ENCODE data around the gene RNASE11. TPM values are rescaled to one million over a fixed set of nuclear protein-coding genes. Genes with fewer than 3 reads are reported as not detected.
"Not testable (repeated sequence)": the region's sequence is repeated elsewhere in the genome, so short reads cannot be mapped to it uniquely, and the experiment has no call there.

The RNASE11 gene
- total RNA-seq, 2 experiments from 2014 or later, result not detected

DNA sequence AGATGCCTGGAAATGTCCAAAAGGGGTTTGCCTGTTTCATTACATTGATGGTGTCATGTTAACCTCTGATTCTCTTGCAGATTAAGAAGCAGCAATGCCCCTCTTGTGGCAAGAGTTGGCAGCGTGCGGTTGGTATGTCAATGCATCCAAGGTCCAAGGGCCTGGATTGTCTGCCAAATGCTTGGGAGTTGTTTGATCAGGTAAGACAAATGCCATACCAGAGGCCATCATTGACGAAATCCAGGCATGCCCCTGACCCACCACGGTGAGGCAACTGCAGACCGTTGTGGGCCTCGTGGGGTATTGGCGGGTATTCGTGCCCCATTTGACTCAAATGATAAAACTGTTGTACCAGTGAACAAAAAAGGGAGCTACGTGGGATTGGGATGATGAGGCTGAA is 14.8 kb upstream of the RNASE11 start:
- no peak overlapping the region for H3K4me2 ChIP-seq (ENCODE audit: low read length)
- intact Hi-C loops (cut with micrococcal nuclease; ENCODE audit: unreplicated experiment), result no loop called here
- H3K36me3 ChIP-seq (ENCODE audit: insufficient read depth, low read length), result no peaks in the 10 kb centered on the region
- no peaks in the 10 kb centered on the region for H4K20me1 ChIP-seq (ENCODE audit: insufficient read depth, low read length)
- H2AFZ ChIP-seq (ENCODE audit: low read length), result no peak overlapping the region
- H3K4me1 ChIP-seq (ENCODE audit: insufficient read depth, low read length, poor library complexity, severe bottlenecking), result no peaks in the 10 kb centered on the region
- no peaks in the 10 kb centered on the region for H3K9me2 ChIP-seq (ENCODE audit: insufficient read depth, low read length)
- H3K27ac ChIP-seq (ENCODE audit: low read depth, low read length, poor library complexity, severe bottlenecking), result no peak overlapping the region
- no peaks in the 10 kb centered on the region for H3K79me2 ChIP-seq (ENCODE audit: insufficient read depth, low read depth, low read length)
- H3K4me3 ChIP-seq (ENCODE audit: low read depth, low read length, poor library complexity, severe bottlenecking), result no peak overlapping the region
- ChIA-PET CTCF (ENCODE audit: unreplicated experiment) (no interaction called here), POLR2A (no interaction called here)
- TF ChIP-seq EZH2phosphoT487 (IDR thresholded peaks at IDR 0.05; ENCODE audit: borderline replicate concordance, low read depth, low read length), result no peak
- TF ChIP-seq, protein P1, sequence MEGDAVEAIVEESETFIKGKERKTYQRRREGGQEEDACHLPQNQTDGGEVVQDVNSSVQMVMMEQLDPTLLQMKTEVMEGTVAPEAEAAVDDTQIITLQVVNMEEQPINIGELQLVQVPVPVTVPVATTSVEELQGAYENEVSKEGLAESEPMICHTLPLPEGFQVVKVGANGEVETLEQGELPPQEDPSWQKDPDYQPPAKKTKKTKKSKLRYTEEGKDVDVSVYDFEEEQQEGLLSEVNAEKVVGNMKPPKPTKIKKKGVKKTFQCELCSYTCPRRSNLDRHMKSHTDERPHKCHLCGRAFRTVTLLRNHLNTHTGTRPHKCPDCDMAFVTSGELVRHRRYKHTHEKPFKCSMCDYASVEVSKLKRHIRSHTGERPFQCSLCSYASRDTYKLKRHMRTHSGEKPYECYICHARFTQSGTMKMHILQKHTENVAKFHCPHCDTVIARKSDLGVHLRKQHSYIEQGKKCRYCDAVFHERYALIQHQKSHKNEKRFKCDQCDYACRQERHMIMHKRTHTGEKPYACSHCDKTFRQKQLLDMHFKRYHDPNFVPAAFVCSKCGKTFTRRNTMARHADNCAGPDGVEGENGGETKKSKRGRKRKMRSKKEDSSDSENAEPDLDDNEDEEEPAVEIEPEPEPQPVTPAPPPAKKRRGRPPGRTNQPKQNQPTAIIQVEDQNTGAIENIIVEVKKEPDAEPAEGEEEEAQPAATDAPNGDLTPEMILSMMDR (conservative IDR thresholded peaks at IDR 0.05; ENCODE audit: low read length), result no peak
- no peak for DNase-seq (ENCODE audit: low spot score)
- H3K9me3 ChIP-seq (ENCODE audit: low read length), result no peaks in the 10 kb centered on the region
- BruUV-seq (replicated peaks), result no TSS peak

- DNase-seq (ENCODE audit: low spot score), result no peak
- ChIA-PET POLR2A (no interaction called here), CTCF (ENCODE audit: unreplicated experiment) (no interaction called here)
- no peak overlapping the region for H3K4me2 ChIP-seq (ENCODE audit: low read length)
- no peak overlapping the region for H2AFZ ChIP-seq (ENCODE audit: low read length)
- H3K4me1 ChIP-seq (ENCODE audit: insufficient read depth, low read length, poor library complexity, severe bottlenecking), result no peaks in the 10 kb centered on the region
- no TSS peak for BruUV-seq (replicated peaks)
- no peaks in the 10 kb centered on the region for H4K20me1 ChIP-seq (ENCODE audit: insufficient read depth, low read length)
- H3K9me2 ChIP-seq (ENCODE audit: insufficient read depth, low read length), result no peaks in the 10 kb centered on the region
- H3K9me3 ChIP-seq (ENCODE audit: low read length), result no peaks in the 10 kb centered on the region
- no peak overlapping the region for H3K4me3 ChIP-seq (ENCODE audit: low read depth, low read length, poor library complexity, severe bottlenecking)
- intact Hi-C loops (cut with micrococcal nuclease; ENCODE audit: unreplicated experiment), result no loop called here
- no peak for TF ChIP-seq EZH2phosphoT487 (IDR thresholded peaks at IDR 0.05; ENCODE audit: borderline replicate concordance, low read depth, low read length)
- TF ChIP-seq, protein P1 (conservative IDR thresholded peaks at IDR 0.05; ENCODE audit: low read length), result no peak
- H3K79me2 ChIP-seq (ENCODE audit: insufficient read depth, low read depth, low read length), result no peaks in the 10 kb centered on the region
- no peaks in the 10 kb centered on the region for H3K36me3 ChIP-seq (ENCODE audit: insufficient read depth, low read length)
- no peak overlapping the region for H3K27ac ChIP-seq (ENCODE audit: low read depth, low read length, poor library complexity, severe bottlenecking)
Observed at GRCh38 chr14:20601522-20601921, 13.7 kb upstream of the RNASE11 start.

DNA sequence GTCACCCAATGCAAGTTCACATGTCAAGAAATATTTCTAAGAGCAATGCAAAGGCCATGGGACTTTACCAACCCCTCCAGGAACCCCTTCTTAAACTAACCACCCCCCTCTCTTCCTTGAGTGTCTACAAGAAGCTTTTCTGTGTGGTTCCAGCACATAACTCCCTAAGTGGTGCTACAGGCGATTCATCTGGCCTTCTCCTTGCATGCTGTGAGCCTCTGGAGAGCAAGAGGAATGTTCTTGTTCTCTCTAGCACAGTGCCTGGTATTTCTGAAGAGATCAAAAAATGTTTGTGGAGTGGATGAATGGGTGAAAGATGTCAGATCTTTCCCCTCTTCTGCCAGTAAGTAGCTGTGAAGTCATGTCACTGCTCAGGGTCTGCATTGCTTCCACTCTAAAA is 9.3 kb upstream of the RNASE11 start:
- no peaks in the 10 kb centered on the region for H3K36me3 ChIP-seq (ENCODE audit: insufficient read depth, low read length)
- intact Hi-C loops (cut with micrococcal nuclease; ENCODE audit: unreplicated experiment), result no loop called here
- BruUV-seq (replicated peaks), result no TSS peak
- no peaks in the 10 kb centered on the region for H3K9me2 ChIP-seq (ENCODE audit: insufficient read depth, low read length)
- H3K4me2 ChIP-seq (ENCODE audit: low read length), result no peak overlapping the region
- no peak overlapping the region for H2AFZ ChIP-seq (ENCODE audit: low read length)
- no peaks in the 10 kb centered on the region for H3K79me2 ChIP-seq (ENCODE audit: insufficient read depth, low read depth, low read length)
- ChIA-PET POLR2A (interaction anchor here (1.0 to 1.3 kb wide), 2 partner anchors 15 to 23 kb away, joined by 3 read pairs; no protein-coding TSS in a partner anchor), CTCF (ENCODE audit: unreplicated experiment) (no interaction called here)
- H3K27ac ChIP-seq (ENCODE audit: low read depth, low read length, poor library complexity, severe bottlenecking), result no peak overlapping the region
- DNase-seq (ENCODE audit: low spot score), result no peak
- H4K20me1 ChIP-seq (ENCODE audit: insufficient read depth, low read length), result no peaks in the 10 kb centered on the region
- no peaks in the 10 kb centered on the region for H3K4me1 ChIP-seq (ENCODE audit: insufficient read depth, low read length, poor library complexity, severe bottlenecking)
- no peak for TF ChIP-seq EZH2phosphoT487 (IDR thresholded peaks at IDR 0.05; ENCODE audit: borderline replicate concordance, low read depth, low read length)
- TF ChIP-seq, protein P1 (conservative IDR thresholded peaks at IDR 0.05; ENCODE audit: low read length), result no peak
- no peaks in the 10 kb centered on the region for H3K9me3 ChIP-seq (ENCODE audit: low read length)
- no peak overlapping the region for H3K4me3 ChIP-seq (ENCODE audit: low read depth, low read length, poor library complexity, severe bottlenecking)

DNA sequence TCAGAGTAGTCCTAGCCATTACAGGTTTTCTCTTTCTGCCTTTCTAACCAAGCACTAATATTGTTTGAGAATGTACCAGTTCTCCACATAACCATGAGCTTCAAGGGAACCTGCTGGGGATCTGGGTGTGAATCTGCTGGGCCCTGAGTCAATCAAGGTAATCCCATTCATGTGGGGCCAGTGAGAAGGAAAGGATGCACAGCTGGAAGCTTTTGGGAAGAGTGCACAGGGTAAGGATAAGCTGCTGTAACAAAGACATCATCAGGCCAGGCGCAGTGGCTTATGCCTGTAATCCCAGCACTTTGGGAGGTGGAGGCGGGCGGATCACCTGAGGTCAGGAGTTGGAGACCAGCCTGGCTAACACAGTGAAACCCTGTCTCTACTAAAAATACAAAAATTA is 7.9 kb upstream of the RNASE11 start:
- H3K4me3 ChIP-seq (ENCODE audit: low read depth, low read length, poor library complexity, severe bottlenecking); H3K36me3 ChIP-seq (ENCODE audit: insufficient read depth, low read length); BruUV-seq (replicated peaks); H3K27ac ChIP-seq (ENCODE audit: low read depth, low read length, poor library complexity, severe bottlenecking); H3K9me2 ChIP-seq (ENCODE audit: insufficient read depth, low read length); H3K4me1 ChIP-seq (ENCODE audit: insufficient read depth, low read length, poor library complexity, severe bottlenecking); intact Hi-C loops (cut with micrococcal nuclease; ENCODE audit: unreplicated experiment); H4K20me1 ChIP-seq (ENCODE audit: insufficient read depth, low read length); H2AFZ ChIP-seq (ENCODE audit: low read length); H3K4me2 ChIP-seq (ENCODE audit: low read length); DNase-seq (ENCODE audit: low spot score); H3K79me2 ChIP-seq (ENCODE audit: insufficient read depth, low read depth, low read length); H3K9me3 ChIP-seq (ENCODE audit: low read length); CTCF ChIA-PET (ENCODE audit: unreplicated experiment); POLR2A ChIA-PET: not testable (repeated sequence)
